ENCODE data around the gene LCMT1.

The LCMT1 gene

GRCh38 chr16:25194273-25194878, 82.8 kb downstream of the LCMT1 start:
- no peak for TF ChIP-seq CTCF (conservative IDR thresholded peaks at IDR 0.05; ENCODE audit: low read length)
- no peak overlapping the region for H3K4me3 ChIP-seq (ENCODE audit: low read length)
- no peak for DNase-seq (ENCODE audit: low read depth)

- no peak for DNase-seq (ENCODE audit: low read depth)
- no peak overlapping the region for H3K4me3 ChIP-seq (ENCODE audit: low read length)
- no peak for TF ChIP-seq CTCF (conservative IDR thresholded peaks at IDR 0.05; ENCODE audit: low read length)
Observed at GRCh38 chr16:25198021-25198420, 86.5 kb downstream of the LCMT1 start.

GRCh38 chr16:25199457-25199856, 87.9 kb downstream of the LCMT1 start:
- TF ChIP-seq CTCF (conservative IDR thresholded peaks at IDR 0.05; ENCODE audit: low read length), result no peak
- no peak for DNase-seq (ENCODE audit: low read depth)
- H3K4me3 ChIP-seq (ENCODE audit: low read length), result no peak overlapping the region

- no peak overlapping the region for H3K4me3 ChIP-seq (ENCODE audit: low read length)
- no peak for DNase-seq (ENCODE audit: low read depth)
- TF ChIP-seq CTCF (conservative IDR thresholded peaks at IDR 0.05; ENCODE audit: low read length), result no peak
Observed at GRCh38 chr16:25210758-25211157, 99.2 kb downstream of the LCMT1 start.

- DNase-seq (ENCODE audit: low read depth), result no peak
- no peak overlapping the region for H3K4me3 ChIP-seq (ENCODE audit: low read length)
- TF ChIP-seq CTCF (conservative IDR thresholded peaks at IDR 0.05; ENCODE audit: low read length), result no peak
Observed at GRCh38 chr16:25212636-25213035, 101.1 kb downstream of the LCMT1 start.

- TF ChIP-seq CTCF (conservative IDR thresholded peaks at IDR 0.05; ENCODE audit: low read length), result no peak
- H3K4me3 ChIP-seq (ENCODE audit: low read length), result no peak overlapping the region
- DNase-seq (ENCODE audit: low read depth), result no peak
Observed at GRCh38 chr16:25213709-25214397, 102.3 kb downstream of the LCMT1 start.

GRCh38 chr16:25217112-25217511, 105.6 kb downstream of the LCMT1 start:
- no peak for DNase-seq (ENCODE audit: low read depth)
- no peak overlapping the region for H3K4me3 ChIP-seq (ENCODE audit: low read length)
- TF ChIP-seq CTCF (conservative IDR thresholded peaks at IDR 0.05; ENCODE audit: low read length), result no peak

Measured in AG10803 (cell line).